ENCODE data around the gene ANO2.

Gene ANO2

DNA sequence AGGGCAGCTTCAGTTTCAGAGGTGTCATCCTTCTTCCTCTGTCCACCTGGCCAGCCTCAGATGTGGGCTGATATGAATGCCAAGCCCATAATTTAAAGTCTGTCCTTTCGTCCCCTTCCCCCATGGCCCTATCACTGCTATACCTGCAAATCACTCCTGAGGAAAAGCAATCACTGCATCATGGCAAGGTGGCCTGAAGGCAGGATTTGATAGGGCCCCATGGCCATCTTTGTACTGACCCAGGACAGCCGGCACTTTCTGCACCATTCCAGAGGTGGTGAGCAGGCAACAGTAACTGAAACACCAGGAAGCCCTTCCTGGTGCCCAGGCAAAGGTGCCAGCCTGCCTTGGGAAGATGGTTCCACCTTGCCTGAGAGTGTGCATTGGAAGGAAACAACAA is 60.8 kb downstream of the ANO2 start:
- H3K27me3 ChIP-seq (ENCODE audit: insufficient read depth, low read length) = no peaks in the 10 kb centered on the region
- no peaks in the 10 kb centered on the region for H3K4me1 ChIP-seq (ENCODE audit: control insufficient read depth, insufficient read depth, low read length, unreplicated experiment)
- H3K36me3 ChIP-seq (ENCODE audit: insufficient read depth, low read length) = no peaks in the 10 kb centered on the region
- H3K79me2 ChIP-seq (ENCODE audit: control insufficient read depth, insufficient read depth, low read length, unreplicated experiment) = no peaks in the 10 kb centered on the region
- H3K27ac ChIP-seq (ENCODE audit: low read depth, low read length) = no peak overlapping the region
- H2AFZ ChIP-seq (ENCODE audit: low read length, unreplicated experiment) = no peak overlapping the region
- H3K4me3 ChIP-seq (ENCODE audit: low read depth, low read length) = no peak overlapping the region

DNA sequence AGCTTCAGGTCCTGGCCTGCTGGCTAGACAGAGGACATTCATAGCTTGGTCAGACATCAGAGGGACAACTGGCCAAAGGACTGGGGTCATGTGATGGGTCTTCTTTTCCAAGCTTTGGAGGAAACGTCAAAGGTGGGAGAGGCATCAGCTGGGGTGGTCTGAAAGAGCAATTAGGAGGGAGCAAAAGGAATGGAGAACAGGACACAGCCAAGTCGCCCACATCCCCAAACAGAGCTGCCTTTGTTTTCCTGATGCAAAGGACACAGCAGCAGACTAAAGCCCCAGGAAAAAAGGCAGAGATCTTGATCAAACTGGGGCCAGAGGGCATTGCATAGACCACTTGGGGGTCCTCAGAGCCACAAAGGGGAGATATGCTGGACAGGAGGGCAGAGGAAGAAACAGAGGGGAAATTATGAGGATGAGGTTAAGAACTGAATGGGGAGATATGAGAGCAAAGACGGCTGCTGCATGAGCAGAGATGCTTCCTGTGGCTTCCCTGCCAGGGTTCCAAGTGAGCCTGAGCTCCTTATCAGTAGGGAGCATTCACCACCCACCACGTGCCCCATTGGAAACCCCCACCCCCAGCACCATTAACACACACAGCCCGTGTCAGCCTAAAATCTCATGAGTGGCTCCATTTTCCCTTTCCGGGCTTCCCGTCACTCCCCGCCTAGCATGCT is 62.4 kb downstream of the ANO2 start:
- Histone ChIP-seq H3K27ac (ENCODE audit: low read depth, low read length) (no peak overlapping the region), H3K27me3 (ENCODE audit: insufficient read depth, low read length) (no peaks in the 10 kb centered on the region), H3K79me2 (ENCODE audit: control insufficient read depth, insufficient read depth, low read length, unreplicated experiment) (no peaks in the 10 kb centered on the region), H3K36me3 (ENCODE audit: insufficient read depth, low read length) (no peaks in the 10 kb centered on the region), H3K4me1 (ENCODE audit: control insufficient read depth, insufficient read depth, low read length, unreplicated experiment) (no peaks in the 10 kb centered on the region), H3K4me3 (ENCODE audit: low read depth, low read length) (no peak overlapping the region), H2AFZ (ENCODE audit: low read length, unreplicated experiment) (no peak overlapping the region)

DNA sequence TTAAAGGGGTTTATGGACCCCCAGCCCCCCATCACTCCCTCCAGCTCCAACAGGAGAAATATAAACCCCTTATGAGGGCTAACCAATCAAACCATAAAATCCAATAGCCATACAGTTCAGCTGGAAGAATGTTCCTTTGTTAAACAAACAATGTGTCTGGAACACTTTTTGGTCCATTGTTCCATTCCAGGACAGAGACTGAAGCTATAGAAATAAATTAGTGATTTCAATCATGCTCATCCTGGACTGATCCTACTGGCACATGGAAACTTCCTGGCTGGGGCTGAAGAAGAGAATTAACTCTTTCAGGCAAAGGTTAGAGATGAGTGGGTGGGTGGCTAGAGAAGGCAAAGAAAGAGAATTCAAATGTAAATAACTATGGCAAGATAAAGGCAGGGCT is 63.4 kb downstream of the ANO2 start:
- Histone ChIP-seq H3K27me3 (ENCODE audit: insufficient read depth, low read length) (no peaks in the 10 kb centered on the region), H3K36me3 (ENCODE audit: insufficient read depth, low read length) (no peaks in the 10 kb centered on the region), H3K4me1 (ENCODE audit: control insufficient read depth, insufficient read depth, low read length, unreplicated experiment) (no peaks in the 10 kb centered on the region), H3K27ac (ENCODE audit: low read depth, low read length) (no peak overlapping the region), H2AFZ (ENCODE audit: low read length, unreplicated experiment) (no peak overlapping the region), H3K4me3 (ENCODE audit: low read depth, low read length) (no peak overlapping the region), H3K79me2 (ENCODE audit: control insufficient read depth, insufficient read depth, low read length, unreplicated experiment) (no peaks in the 10 kb centered on the region)

DNA sequence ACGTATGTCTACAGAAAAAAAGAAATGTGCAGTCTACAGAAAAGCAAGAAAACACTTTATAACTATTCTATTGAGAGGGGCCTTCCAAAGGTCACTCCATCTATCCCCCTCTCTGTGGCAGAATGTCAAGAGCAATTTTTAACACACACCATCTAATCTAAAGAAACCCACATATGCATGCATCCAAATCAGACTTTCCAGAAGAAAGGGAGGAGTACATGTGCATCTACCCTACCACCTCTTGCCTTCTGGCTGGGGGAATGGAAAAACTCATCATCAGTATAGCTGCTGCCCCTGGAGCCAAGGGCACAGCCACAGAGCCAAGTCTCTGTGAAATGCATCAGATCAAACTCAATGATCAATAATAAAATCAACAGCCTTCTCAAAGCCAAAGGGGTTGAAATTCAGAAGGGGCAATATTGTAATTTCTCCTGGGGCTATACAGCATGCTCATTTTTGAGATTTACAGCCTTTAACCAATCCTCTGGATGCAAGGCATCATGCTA is 63.9 kb downstream of the ANO2 start:
- H3K4me3 ChIP-seq (ENCODE audit: low read depth, low read length) = no peak overlapping the region
- H3K36me3 ChIP-seq (ENCODE audit: insufficient read depth, low read length) = no peaks in the 10 kb centered on the region
- H3K79me2 ChIP-seq (ENCODE audit: control insufficient read depth, insufficient read depth, low read length, unreplicated experiment) = no peaks in the 10 kb centered on the region
- H3K27me3 ChIP-seq (ENCODE audit: insufficient read depth, low read length) = no peaks in the 10 kb centered on the region
- H3K4me1 ChIP-seq (ENCODE audit: control insufficient read depth, insufficient read depth, low read length, unreplicated experiment) = no peaks in the 10 kb centered on the region
- no peak overlapping the region for H3K27ac ChIP-seq (ENCODE audit: low read depth, low read length)
- H2AFZ ChIP-seq (ENCODE audit: low read length, unreplicated experiment) = no peak overlapping the region

DNA sequence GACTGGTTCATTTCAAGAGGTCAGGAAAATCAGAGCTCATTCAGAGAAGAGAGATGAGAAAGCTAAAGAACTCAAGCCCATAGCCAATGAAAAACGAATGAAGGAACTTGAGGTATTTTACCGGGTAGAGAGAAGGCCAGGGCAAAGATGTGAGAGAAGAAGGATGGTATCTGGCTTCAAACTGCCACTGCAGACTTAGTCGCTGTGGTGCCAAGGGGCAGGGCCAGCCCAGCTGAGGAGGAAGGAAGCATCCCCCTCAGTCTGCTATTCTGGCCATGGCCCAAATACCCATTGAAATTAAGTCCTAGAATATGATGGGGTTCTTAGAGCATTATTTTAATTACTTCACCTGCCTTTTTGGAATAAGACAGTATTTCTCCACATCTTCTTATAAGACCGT is 69.2 kb downstream of the ANO2 start:
- H3K79me2 ChIP-seq (ENCODE audit: control insufficient read depth, insufficient read depth, low read length, unreplicated experiment) = no peaks in the 10 kb centered on the region
- no peak overlapping the region for H2AFZ ChIP-seq (ENCODE audit: low read length, unreplicated experiment)
- H3K4me3 ChIP-seq (ENCODE audit: low read depth, low read length) = no peak overlapping the region
- H3K4me1 ChIP-seq (ENCODE audit: control insufficient read depth, insufficient read depth, low read length, unreplicated experiment) = no peaks in the 10 kb centered on the region
- no peak overlapping the region for H3K27ac ChIP-seq (ENCODE audit: low read depth, low read length)
- no peaks in the 10 kb centered on the region for H3K27me3 ChIP-seq (ENCODE audit: insufficient read depth, low read length)
- no peaks in the 10 kb centered on the region for H3K36me3 ChIP-seq (ENCODE audit: insufficient read depth, low read length)

DNA sequence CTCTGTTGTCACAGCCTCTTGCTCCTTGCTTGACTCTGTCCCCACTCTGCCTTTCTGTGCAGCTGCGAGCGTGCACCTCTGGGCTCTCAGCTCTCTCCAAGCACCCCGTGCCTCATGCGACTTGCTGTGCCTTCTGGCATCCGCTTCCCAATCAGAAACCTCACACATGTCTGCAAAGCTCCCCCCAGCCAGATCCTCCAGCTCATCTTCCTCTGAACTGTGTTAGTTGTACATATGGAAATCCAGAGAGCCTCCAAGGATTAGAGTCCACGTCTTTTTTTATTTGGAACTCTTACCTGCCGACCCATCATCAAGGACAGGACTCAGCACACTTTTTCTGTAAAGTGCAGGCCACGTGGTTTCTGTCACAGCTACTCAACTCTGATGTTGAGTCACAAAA is 70.5 kb downstream of the ANO2 start:
- H3K4me1 ChIP-seq (ENCODE audit: control insufficient read depth, insufficient read depth, low read length, unreplicated experiment) = no peaks in the 10 kb centered on the region
- no peaks in the 10 kb centered on the region for H3K27me3 ChIP-seq (ENCODE audit: insufficient read depth, low read length)
- H3K27ac ChIP-seq (ENCODE audit: low read depth, low read length) = no peak overlapping the region
- H3K79me2 ChIP-seq (ENCODE audit: control insufficient read depth, insufficient read depth, low read length, unreplicated experiment) = no peaks in the 10 kb centered on the region
- no peaks in the 10 kb centered on the region for H3K36me3 ChIP-seq (ENCODE audit: insufficient read depth, low read length)
- no peak overlapping the region for H2AFZ ChIP-seq (ENCODE audit: low read length, unreplicated experiment)
- no peak overlapping the region for H3K4me3 ChIP-seq (ENCODE audit: low read depth, low read length)

DNA sequence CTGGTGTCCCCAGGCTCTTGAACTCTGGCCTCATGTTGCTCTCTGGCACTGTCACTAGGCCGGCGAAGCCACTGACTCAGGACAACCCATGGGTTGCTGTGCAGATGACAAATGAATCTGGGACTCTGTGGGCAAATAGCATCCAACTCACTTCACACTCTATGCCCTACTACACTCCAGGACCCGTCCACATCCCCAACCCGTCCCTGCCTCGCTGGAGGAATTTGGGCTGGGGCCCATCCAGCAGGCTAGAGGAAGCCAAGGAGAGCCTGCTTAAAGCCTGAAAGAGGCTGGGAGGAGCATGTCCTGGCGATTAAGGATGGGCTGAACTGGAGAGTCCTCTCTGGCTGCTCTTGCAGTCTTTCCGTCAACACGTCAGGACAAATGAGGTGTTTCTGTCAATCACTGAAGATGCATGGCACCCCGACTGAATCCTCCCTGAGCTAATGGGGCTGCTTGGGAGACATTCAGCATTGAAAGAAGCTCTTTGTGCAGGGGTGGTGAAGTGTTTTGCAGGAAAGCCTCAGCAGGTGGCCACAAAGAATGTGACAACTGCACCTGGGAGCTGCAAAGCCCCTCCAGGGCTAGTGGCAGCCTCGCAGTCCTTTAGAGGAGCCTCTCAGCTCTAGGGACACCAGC is 71.7 kb downstream of the ANO2 start:
- no peaks in the 10 kb centered on the region for H3K4me1 ChIP-seq (ENCODE audit: control insufficient read depth, insufficient read depth, low read length, unreplicated experiment)
- H3K27me3 ChIP-seq (ENCODE audit: insufficient read depth, low read length) = no peaks in the 10 kb centered on the region
- no peak overlapping the region for H2AFZ ChIP-seq (ENCODE audit: low read length, unreplicated experiment)
- H3K27ac ChIP-seq (ENCODE audit: low read depth, low read length) = no peak overlapping the region
- no peak overlapping the region for H3K4me3 ChIP-seq (ENCODE audit: low read depth, low read length)
- no peaks in the 10 kb centered on the region for H3K79me2 ChIP-seq (ENCODE audit: control insufficient read depth, insufficient read depth, low read length, unreplicated experiment)
- no peaks in the 10 kb centered on the region for H3K36me3 ChIP-seq (ENCODE audit: insufficient read depth, low read length)

DNA sequence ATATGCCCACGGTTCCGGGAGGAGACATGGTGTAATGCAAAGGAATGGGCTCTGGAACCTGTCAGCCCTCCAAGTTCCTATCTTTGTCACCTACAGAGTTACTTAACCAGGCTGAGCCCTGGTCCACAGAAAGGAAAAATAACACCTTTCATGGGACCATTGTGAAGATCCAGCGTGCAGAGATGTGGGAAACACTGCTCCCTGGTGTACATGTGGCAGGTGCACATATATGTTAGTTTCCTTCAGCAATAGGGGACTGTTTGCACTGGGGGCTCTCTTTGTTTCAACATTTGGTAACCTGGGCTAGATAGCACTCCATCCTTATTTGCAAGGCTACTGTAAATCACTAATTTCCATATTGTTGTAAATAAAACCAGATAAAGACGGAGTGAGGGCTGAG is 72.3 kb downstream of the ANO2 start:
- Histone ChIP-seq H3K4me1 (ENCODE audit: control insufficient read depth, insufficient read depth, low read length, unreplicated experiment) (no peaks in the 10 kb centered on the region), H3K27ac (ENCODE audit: low read depth, low read length) (no peak overlapping the region), H3K36me3 (ENCODE audit: insufficient read depth, low read length) (no peaks in the 10 kb centered on the region), H3K79me2 (ENCODE audit: control insufficient read depth, insufficient read depth, low read length, unreplicated experiment) (no peaks in the 10 kb centered on the region), H3K27me3 (ENCODE audit: insufficient read depth, low read length) (no peaks in the 10 kb centered on the region), H3K4me3 (ENCODE audit: low read depth, low read length) (no peak overlapping the region), H2AFZ (ENCODE audit: low read length, unreplicated experiment) (no peak overlapping the region)

DNA sequence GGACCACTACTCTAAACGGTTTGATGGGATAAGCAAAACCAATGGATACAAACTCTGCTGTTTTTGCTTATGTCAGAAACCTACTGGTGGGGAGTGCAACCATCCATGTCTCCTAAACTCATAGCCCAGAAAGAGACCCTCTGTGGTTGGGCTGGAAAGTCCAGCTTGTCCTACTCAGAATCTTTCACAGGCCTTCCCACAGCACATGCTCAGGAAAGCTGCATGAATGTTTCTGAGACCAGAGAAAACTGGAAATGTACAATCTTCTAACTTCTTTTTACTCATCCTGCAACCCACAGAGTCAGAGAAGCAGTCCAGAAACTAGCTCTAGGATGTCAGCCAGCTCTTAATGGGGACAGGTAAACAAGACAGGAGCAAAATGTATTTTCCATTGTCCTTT is 73.3 kb downstream of the ANO2 start:
- H3K79me2 ChIP-seq (ENCODE audit: control insufficient read depth, insufficient read depth, low read length, unreplicated experiment) = no peaks in the 10 kb centered on the region
- H3K4me1 ChIP-seq (ENCODE audit: control insufficient read depth, insufficient read depth, low read length, unreplicated experiment) = no peaks in the 10 kb centered on the region
- no peak overlapping the region for H2AFZ ChIP-seq (ENCODE audit: low read length, unreplicated experiment)
- no peaks in the 10 kb centered on the region for H3K27me3 ChIP-seq (ENCODE audit: insufficient read depth, low read length)
- no peak overlapping the region for H3K27ac ChIP-seq (ENCODE audit: low read depth, low read length)
- H3K4me3 ChIP-seq (ENCODE audit: low read depth, low read length) = no peak overlapping the region
- H3K36me3 ChIP-seq (ENCODE audit: insufficient read depth, low read length) = no peaks in the 10 kb centered on the region

DNA sequence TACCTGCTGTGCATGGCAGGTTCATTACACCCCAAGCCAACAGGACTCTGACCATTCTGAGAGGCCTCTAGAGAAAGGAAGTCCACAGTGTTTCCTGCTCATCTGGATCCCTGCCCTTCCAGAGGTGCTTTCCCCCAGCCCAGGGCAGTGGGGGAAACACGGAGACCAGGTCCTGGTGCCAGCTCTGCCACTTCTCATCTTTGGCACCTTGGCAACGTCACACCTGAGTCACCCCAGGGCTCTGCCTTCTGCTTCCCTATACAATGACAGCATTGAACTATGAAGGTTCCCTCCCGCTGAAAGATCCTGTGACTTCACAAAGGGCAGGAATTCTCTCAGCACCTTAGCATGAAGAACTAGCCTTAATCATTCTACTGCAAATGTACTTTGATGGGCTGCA is 74.9 kb downstream of the ANO2 start:
- Histone ChIP-seq H3K27ac (ENCODE audit: low read depth, low read length) (no peak overlapping the region), H3K79me2 (ENCODE audit: control insufficient read depth, insufficient read depth, low read length, unreplicated experiment) (no peaks in the 10 kb centered on the region), H2AFZ (ENCODE audit: low read length, unreplicated experiment) (no peak overlapping the region), H3K36me3 (ENCODE audit: insufficient read depth, low read length) (no peaks in the 10 kb centered on the region), H3K4me1 (ENCODE audit: control insufficient read depth, insufficient read depth, low read length, unreplicated experiment) (no peaks in the 10 kb centered on the region), H3K27me3 (ENCODE audit: insufficient read depth, low read length) (no peaks in the 10 kb centered on the region), H3K4me3 (ENCODE audit: low read depth, low read length) (no peak overlapping the region)

DNA sequence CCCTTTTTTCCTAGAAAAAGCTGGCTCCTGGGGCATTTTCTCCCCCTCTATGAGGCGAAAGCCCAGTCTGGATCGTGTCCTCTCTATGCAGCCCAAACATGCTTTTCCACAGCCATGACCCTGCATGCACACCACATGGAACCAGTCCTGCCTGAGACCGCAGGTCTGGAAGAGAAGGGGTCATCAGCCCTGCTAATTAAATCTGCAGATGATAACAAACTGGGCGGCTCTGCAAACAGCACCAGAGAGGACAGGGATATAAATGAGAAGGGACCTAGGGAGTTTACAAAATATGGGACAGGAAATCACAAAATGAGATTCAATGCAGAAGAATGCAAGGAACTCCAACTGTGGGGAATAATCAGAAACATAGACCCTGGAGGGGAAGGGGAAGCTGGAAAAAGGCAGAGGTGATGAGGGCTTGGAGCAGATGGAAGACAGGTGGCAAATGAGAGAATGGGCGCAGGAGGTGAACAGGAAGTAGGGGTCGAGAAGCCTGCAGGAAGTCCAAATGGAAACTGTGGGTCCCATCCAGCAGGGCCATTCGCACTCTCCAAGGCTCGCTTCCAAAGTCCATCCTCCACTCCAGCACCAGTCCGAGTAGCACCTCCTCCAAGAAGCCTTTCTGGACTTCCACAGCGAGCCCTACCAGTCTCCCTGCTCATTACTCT is 76.3 kb downstream of the ANO2 start:
- no peaks in the 10 kb centered on the region for H3K27me3 ChIP-seq (ENCODE audit: insufficient read depth, low read length)
- no peaks in the 10 kb centered on the region for H3K36me3 ChIP-seq (ENCODE audit: insufficient read depth, low read length)
- no peak overlapping the region for H3K27ac ChIP-seq (ENCODE audit: low read depth, low read length)
- H3K79me2 ChIP-seq (ENCODE audit: control insufficient read depth, insufficient read depth, low read length, unreplicated experiment) = no peaks in the 10 kb centered on the region
- no peaks in the 10 kb centered on the region for H3K4me1 ChIP-seq (ENCODE audit: control insufficient read depth, insufficient read depth, low read length, unreplicated experiment)
- H2AFZ ChIP-seq (ENCODE audit: low read length, unreplicated experiment) = no peak overlapping the region
- no peak overlapping the region for H3K4me3 ChIP-seq (ENCODE audit: low read depth, low read length)
